Measurements from ENCODE around the gene BANP.
"Not testable (repeated sequence)": the region's sequence is repeated elsewhere in the genome, so short reads cannot be mapped to it uniquely, and the experiment has no call there.

Gene BANP

DNA sequence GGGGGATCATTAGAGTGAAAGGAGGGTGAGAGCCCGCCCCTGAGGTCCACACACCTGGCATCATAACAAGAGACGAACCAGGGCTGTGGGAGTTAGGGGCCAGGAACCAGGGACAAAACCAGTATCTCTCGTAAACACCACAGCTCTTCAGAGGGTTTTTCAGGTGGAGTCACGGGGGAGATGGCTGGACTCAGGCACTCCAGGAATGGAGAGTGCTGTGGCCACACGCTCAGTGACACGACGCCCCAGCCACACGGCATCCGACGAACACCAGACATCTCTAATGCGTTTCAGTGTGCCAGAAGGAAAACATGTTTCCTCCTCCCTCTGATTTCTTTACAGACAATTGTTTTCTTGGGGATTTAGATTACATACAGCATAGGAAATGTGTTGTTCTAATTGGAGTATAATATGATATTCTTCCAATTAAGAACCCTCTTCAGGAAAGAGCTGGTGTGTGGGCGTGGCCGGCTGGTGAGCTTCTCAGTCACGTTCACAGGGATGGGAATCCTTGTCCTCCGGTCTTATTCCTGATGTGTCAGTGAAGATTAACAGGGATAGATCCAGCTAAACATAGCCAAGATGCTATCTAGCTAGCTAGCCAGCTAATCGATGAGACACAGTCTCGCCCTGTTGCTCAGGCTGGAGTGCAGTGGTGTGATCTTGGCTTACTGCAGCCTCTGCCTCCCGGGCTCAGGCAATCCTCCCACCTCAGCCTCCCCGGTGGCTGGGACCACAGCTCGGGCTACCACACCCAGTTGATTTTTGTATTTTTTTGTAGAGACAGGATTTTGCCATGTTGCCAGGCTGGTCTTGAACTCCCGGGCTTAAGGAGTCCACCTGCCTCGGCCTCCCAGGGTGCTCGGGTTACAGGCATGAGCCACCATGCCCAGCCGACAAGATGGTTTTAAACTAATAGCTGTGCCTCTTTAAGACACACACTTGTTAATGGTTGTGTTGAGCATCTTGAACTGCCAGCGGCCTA, 98.6 kb downstream of the BANP start:
- DNase-seq (ENCODE audit: insufficient read length, low spot score) (no peak), FAIRE-seq (no peak)
- TF ChIP-seq, protein P1, sequence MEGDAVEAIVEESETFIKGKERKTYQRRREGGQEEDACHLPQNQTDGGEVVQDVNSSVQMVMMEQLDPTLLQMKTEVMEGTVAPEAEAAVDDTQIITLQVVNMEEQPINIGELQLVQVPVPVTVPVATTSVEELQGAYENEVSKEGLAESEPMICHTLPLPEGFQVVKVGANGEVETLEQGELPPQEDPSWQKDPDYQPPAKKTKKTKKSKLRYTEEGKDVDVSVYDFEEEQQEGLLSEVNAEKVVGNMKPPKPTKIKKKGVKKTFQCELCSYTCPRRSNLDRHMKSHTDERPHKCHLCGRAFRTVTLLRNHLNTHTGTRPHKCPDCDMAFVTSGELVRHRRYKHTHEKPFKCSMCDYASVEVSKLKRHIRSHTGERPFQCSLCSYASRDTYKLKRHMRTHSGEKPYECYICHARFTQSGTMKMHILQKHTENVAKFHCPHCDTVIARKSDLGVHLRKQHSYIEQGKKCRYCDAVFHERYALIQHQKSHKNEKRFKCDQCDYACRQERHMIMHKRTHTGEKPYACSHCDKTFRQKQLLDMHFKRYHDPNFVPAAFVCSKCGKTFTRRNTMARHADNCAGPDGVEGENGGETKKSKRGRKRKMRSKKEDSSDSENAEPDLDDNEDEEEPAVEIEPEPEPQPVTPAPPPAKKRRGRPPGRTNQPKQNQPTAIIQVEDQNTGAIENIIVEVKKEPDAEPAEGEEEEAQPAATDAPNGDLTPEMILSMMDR (IDR thresholded peaks at IDR 0.05; ENCODE audit: insufficient read depth, missing control alignments) = no peak

DNA sequence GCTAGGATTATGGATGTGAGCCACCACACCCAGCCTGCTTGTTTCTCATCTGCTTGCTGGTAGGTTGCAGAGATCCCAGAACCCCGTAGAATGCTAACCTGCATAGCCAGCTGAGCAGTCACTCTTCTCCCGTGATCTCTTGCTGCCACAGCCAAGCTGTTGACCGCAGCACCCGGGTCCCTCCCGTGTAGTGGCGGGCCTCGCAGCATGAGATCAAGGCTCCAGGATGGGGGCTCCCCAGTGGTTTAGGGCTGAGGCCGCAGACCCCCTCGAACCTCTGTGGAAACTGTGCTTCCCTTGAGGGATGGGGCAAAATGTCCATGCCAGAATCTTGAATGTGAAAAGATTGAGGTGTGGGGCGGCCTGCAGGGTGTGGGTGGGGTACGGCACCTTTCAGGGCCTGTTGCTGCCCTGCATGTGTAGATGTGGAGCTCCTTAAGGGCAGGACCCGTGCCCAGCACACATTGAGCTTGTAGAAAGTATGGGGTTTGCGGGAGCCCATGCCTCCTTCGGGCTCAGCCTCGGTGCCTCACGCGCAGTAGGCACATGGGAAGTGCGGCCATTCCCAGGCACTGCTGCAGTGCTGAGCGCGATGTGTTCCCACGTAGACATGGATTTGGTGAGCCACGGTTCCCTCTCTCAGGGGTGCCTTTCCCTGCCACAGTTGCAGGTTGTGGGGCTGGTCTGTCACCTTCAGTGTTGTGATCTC, 99.9 kb downstream of the BANP start:
- TF ChIP-seq, protein P1 (IDR thresholded peaks at IDR 0.05; ENCODE audit: insufficient read depth, missing control alignments) = no peak
- FAIRE-seq (no peak), DNase-seq (ENCODE audit: insufficient read length, low spot score) (no peak)

DNA sequence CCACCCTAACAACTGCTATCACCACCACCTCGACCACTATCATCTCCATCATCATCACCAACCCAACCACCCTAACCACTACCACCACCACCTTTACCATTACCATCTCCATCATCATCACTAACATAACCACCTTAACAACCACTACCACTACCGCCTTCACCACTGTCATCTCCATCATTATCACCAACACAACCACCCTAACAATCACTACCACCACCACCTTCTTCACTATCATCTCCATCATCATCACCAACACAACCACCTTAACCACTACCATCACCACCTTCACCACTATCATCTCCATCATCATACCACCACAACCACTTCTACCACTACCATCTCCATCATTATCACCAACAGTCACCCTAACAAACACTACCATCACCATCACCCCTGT, 101.4 kb downstream of the BANP start:
- no peak for FAIRE-seq
- DNase-seq (ENCODE audit: insufficient read length, low spot score) = no peak
- TF ChIP-seq, protein P1 (IDR thresholded peaks at IDR 0.05; ENCODE audit: insufficient read depth, missing control alignments) = no peak

DNA sequence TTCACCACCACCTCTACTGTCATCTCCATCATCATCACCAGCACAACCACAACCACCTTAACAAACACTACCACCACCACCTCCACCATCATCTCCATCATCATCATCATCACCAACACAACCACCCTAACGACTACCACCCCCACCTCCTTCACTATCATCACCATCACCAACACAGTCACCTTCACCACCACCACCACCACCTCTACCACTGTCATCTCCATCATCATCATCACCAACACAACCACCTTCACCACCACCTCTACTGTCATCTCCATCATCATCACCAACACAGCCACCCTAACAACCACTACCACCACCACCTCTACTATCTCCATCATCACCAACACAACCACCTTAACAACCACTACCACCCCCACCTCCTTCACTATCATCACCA, 102.2 kb downstream of the BANP start:
- not testable (repeated sequence) for DNase-seq (ENCODE audit: insufficient read length, low spot score); FAIRE-seq

DNA sequence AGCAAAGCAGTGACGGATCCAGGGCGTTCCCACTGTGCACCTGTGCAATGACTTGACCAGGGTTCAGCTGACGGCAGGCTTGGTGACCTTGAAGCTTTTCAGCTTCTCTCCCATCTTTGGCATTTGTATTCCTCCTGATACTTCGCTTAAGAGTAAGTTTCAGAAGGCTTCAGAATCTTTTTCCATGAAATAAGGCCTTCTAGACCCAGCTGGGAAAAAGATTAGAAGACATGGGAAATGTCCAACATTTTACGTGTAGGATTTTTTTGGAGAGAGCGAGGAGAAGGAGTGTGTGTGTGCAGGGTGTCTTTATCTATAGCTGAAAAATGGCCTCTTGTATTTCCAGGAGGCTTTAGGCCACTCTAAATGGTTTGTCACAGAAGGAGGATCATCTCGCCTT, 104.1 kb downstream of the BANP start:
- no peak for FAIRE-seq

DNA sequence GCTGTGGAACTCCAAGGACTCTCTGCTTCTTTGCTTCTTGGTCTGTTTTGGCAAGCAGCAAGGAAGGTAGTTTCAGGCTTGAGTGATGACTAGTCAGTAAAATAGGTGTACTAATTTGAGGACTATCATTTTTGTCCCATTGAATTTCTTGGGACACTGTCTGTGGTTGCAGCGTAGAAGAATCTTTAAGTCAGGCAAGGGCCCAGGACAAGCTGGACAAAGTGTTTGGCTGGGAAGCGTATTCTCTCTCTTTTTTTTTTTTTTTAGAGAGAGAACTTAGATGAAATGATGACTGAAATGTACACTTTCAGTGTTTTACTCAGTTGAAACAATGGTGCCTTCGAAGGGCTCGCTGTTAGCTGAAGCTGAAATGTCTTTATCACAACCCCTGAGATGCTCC, 105.0 kb downstream of the BANP start:
- FAIRE-seq (no peak), DNase-seq (ENCODE audit: insufficient read length, low spot score) (no peak)
- TF ChIP-seq, protein P1 (IDR thresholded peaks at IDR 0.05; ENCODE audit: insufficient read depth, missing control alignments) = no peak

More for the DNA sequence above, 104.1 kb downstream of the BANP start:
- no peak for DNase-seq (ENCODE audit: insufficient read length, low spot score)
- TF ChIP-seq, protein P1 (IDR thresholded peaks at IDR 0.05; ENCODE audit: insufficient read depth, missing control alignments) = no peak

DNA sequence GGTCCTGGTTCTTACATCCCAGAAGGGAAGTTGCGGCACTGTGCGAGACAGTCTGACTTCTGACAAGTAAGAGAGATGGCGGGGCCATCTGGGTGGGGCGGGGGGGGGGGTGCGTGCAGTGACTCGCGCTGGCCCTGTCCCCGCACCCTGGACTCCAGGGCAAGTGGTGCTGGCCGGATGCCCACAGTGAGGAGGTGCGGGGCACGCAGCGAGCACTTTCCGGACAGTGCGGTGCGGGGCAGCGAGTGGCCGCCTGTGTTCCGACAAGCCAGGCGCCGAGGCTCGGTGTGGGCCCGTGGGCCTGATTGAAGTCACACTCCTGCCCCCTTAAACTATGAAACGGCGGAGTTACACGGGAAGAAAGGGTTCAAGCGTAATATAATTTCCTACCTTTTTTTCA, 106.4 kb downstream of the BANP start:
- DNase-seq (ENCODE audit: insufficient read length, low spot score) = no peak
- no peak for FAIRE-seq
- TF ChIP-seq, protein P1 (IDR thresholded peaks at IDR 0.05; ENCODE audit: insufficient read depth, missing control alignments) = no peak

All from D721Med (cell line).